D721Med (cell line): ENCODE measurements around the gene CD8B.

Experiments
- DNase-seq: peaks from one replicate; pipeline ENCODE4 v3.0.0; 2011; ENCODE audit warnings: low spot score; ENCODE audit not compliant: insufficient read length
- FAIRE-seq: peaks from 2 replicates; lab custom pipeline; 2011; peaks lifted over from hg19 to GRCh38; lab: Jason Lieb, UNC
- CTCF ChIP-seq: IDR thresholded peaks from 2 replicates; pipeline ENCODE4 v1.5.1; 2012; ENCODE audit warnings: mild to moderate bottlenecking, control low read depth; ENCODE audit not compliant: insufficient read depth; ENCODE audit errors: missing control alignments

The CD8B gene

GRCh38 chr2:86825693-86826381, 35.8 kb downstream of the CD8B start:
- TF ChIP-seq CTCF, result no peak
- DNase-seq (no peak), FAIRE-seq (no peak)

DNA sequence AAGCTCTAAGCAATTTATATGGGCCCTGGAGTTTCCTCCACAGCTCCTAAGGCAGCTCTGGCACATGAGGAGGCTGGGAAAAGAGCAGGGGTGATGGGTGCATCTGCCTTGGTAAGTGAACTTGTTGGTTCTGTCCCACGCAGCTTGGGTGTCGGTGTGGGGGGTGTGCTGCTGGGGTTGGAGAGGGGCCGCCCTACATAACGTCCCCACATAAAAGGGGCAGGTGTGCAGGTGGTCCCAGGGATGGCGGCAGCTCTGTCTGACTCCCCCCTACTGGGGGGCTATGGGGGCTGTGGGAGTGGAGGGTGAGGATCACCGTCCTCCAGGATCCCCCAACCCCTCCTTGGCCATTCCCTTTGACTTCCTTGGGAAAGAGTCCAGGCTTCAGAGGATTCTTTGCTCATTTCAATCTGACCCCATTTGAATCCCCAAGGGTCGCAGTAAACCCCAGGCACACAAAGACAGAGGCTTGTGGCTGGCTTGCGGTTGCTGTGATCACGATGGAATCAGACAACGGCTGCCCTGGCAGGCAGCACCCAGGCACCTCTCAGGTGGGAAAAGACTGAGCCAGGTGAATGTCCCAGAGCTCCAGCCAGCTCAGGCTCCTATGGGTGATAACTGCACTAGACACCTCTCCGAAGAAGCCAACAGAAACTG, 36.5 kb downstream of the CD8B start:
- DNase-seq (no peak), FAIRE-seq (no peak)

DNA sequence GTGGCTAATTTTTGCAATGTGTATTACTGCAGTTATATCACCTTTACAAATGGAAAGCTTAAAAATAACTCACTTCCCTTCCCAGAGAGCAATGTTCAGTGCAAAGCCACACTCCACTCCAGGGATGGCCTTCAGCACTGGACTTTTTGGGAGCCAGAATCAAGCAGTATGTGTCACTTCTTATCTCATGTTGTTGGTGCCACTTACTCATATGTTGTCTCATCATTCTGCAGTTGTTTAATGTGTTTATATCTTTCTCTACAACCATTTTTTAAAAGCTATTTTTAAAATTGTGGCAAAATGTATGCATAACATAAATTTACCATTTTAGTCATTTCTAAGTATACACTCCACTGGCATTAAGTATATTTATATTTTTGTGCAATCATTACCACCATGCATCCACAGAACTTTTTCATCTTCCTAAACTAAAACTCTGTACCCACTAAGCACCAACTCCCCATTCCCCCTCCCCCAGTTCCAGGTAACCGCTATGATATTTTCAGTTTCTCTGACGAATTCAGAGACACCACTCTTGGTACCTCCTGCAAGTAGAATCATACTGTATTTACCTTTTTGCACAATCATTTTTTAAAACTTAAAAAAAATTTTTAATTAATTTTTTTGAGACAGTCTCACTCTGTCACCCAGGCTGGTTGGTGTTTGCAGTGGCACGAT, 38.9 kb downstream of the CD8B start:
- no peak for FAIRE-seq
- no peak for DNase-seq

More for the DNA sequence above, 36.5 kb downstream of the CD8B start:
- TF ChIP-seq CTCF, result no peak

GRCh38 chr2:86821842-86822241, 39.8 kb downstream of the CD8B start:
- FAIRE-seq, result no peak
- no peak for DNase-seq
- TF ChIP-seq CTCF, result no peak

More for the DNA sequence above, 38.9 kb downstream of the CD8B start:
- TF ChIP-seq CTCF, result no peak

GRCh38 chr2:86821306-86821705, 40.4 kb downstream of the CD8B start:
- DNase-seq (no peak), FAIRE-seq (no peak)
- TF ChIP-seq CTCF, result no peak

DNA sequence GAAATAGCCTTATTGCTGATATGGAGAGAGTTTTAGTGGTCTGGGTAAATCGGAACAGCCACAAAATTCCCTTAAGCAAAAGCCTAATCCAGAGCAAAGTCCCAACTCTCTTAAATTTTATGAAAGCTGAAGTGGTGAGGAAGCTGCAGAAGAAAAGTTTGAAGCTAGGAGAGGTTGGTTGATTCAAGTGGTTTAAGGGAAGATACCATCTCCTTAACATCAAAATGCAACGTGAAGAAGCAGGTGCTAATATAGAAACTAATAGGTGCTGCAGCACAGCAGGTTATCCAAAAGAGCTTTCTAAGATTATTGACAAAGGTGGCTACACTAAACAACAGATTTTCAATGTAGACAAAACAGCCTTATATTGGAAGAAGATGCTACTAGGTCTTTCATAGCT, 42.7 kb downstream of the CD8B start:
- FAIRE-seq (no peak), DNase-seq (no peak)
- no peak for TF ChIP-seq CTCF
